Liver (tissue), 9 donors: ENCODE measurements around the gene ULBP3. TPM values are rescaled to one million over a fixed set of nuclear protein-coding genes. Genes with fewer than 3 reads are reported as not detected.

Source experiments
- DNase-seq: peaks from one replicate; pipeline ENCODE4 v3.0.0-alpha.2; 2017; ENCODE audit warnings: low spot score
- H3K27ac ChIP-seq, 2 donors: one replicate each; pipeline ENCODE4 v1.7.0; 2013; ENCODE audit warnings: inconsistent platforms in 2 of 2, low read length in 2 of 2, control low read depth in 1 of 2, low read depth in 1 of 2, mild to moderate bottlenecking in 1 of 2
- H3K27me3 ChIP-seq, 4 donors: one replicate each; pipeline versions ENCODE4 v1.6.1 to v1.7.0; 2013; ENCODE audit warnings: low read length in 3 of 4, inconsistent platforms in 1 of 4, mild to moderate bottlenecking in 1 of 4, moderate library complexity in 1 of 4; ENCODE audit not compliant: control insufficient read depth in 4 of 4, insufficient read depth in 4 of 4
- H3K36me3 ChIP-seq, 4 donors: one replicate each; pipeline versions ENCODE4 v1.6.1 to v1.7.0; 2013; ENCODE audit warnings: low read length in 3 of 4, mild to moderate bottlenecking in 3 of 4, low read depth in 1 of 4, moderate library complexity in 1 of 4; ENCODE audit not compliant: control insufficient read depth in 4 of 4, insufficient read depth in 3 of 4
- H3K4me1 ChIP-seq, 4 donors: one replicate each; pipeline versions ENCODE4 v1.6.1 to v1.7.0; 2013; ENCODE audit warnings: low read length in 3 of 4, mild to moderate bottlenecking in 3 of 4, moderate library complexity in 1 of 4; ENCODE audit not compliant: control insufficient read depth in 4 of 4, insufficient read depth in 4 of 4
- H3K4me3 ChIP-seq, 3 donors: one replicate each; pipeline versions ENCODE4 v1.6.1 to v1.7.0; 2013; ENCODE audit warnings: low read length in 3 of 3, control low read depth in 1 of 3, low read depth in 1 of 3, mild to moderate bottlenecking in 1 of 3
- H3K9ac ChIP-seq, 2 donors: one replicate each; pipeline ENCODE4 v1.7.0; 2013; ENCODE audit warnings: low read length in 2 of 2, mild to moderate bottlenecking in 2 of 2, moderate library complexity in 2 of 2, control low read depth in 1 of 2, low read depth in 1 of 2
- H3K9me3 ChIP-seq, 4 donors: one replicate each; pipeline versions ENCODE4 v1.6.1 to v1.7.0; 2013; ENCODE audit warnings: low read length in 3 of 4; ENCODE audit not compliant: control insufficient read depth in 4 of 4
- EGR1 ChIP-seq, 2 donors: IDR thresholded peaks; 2 replicates each; pipeline ENCODE4 v1.6.1; 2016 to 2018; ENCODE audit warnings: antibody characterized with exemption in 2 of 2, low read depth in 2 of 2
- HNF4A ChIP-seq, 2 donors: conservative IDR thresholded peaks; 2 replicates each; pipeline ENCODE4 v1.6.1; 2016; ENCODE audit warnings: antibody characterized with exemption in 2 of 2, mild to moderate bottlenecking in 2 of 2
- HNF4G ChIP-seq: IDR thresholded peaks from 2 replicates; pipeline ENCODE4 v1.6.1; 2016; ENCODE audit warnings: antibody characterized with exemption
- JUND ChIP-seq, 2 donors: IDR thresholded peaks; 2 replicates each; pipeline ENCODE4 v1.6.1; 2016; ENCODE audit warnings: antibody characterized with exemption in 2 of 2
- NR2F2 ChIP-seq: IDR thresholded peaks from 2 replicates; pipeline ENCODE4 v1.6.1; 2016; ENCODE audit warnings: antibody characterized with exemption
- RAD21 ChIP-seq, 2 donors: IDR thresholded peaks; 2 replicates each; pipeline ENCODE4 v1.6.1; 2016; ENCODE audit warnings: antibody characterized with exemption in 2 of 2, mild to moderate bottlenecking in 2 of 2
- RXRA ChIP-seq, 2 donors: IDR thresholded peaks; 2 replicates each; pipeline ENCODE4 v1.6.1; 2017 to 2018; ENCODE audit warnings: antibody characterized with exemption in 2 of 2, mild to moderate bottlenecking in 1 of 2
- TAF1 ChIP-seq: conservative IDR thresholded peaks from 2 replicates; pipeline ENCODE4 v1.6.1; 2016; ENCODE audit warnings: antibody characterized with exemption, mild to moderate bottlenecking
- YY1 ChIP-seq: IDR thresholded peaks from 2 replicates; pipeline ENCODE4 v1.6.1; 2016; ENCODE audit warnings: antibody characterized with exemption, mild to moderate bottlenecking
- WGBS: extraction: QIAGEN DNeasy Blood & Tissue Kit; methylation state at CpG from one replicate; pipeline ENCODE4 v1.1.7; 2013; 5-methylcytosine and 5-hydroxymethylcytosine counted together
- polyA plus RNA-seq, 2 donors: library from polyadenylated mRNA; stranded (reverse) in 1 of 2; unstranded in 1 of 2; fragments of 200-250 nt in 1 of 2; fragments of >200 nt in 1 of 2; fragmentation: Nextera tagmentation in 1 of 2; extraction: Ambion mirVana in 1 of 2; gene quantifications; one replicate each; pipeline versions ENCODE4 v1.2.1 to v1.2.3, GENCODE V29; 2013 to 2015
- total RNA-seq, 2 donors: library from RNA; depleted of rRNA; stranded (reverse); fragments of >200 nt; gene quantifications; one replicate each; pipeline ENCODE4 v1.2.3, GENCODE V29; 2014
- TF ChIP-seq, protein P1 (sequence below): IDR thresholded peaks from 2 replicates; pipeline ENCODE4 v1.6.1; 2016; ENCODE audit warnings: antibody characterized with exemption
- TF ChIP-seq, protein P2 (sequence below): IDR thresholded peaks from 2 replicates; pipeline ENCODE4 v1.6.1; 2016; ENCODE audit warnings: antibody characterized with exemption
- TF ChIP-seq, protein P3 (sequence below): IDR thresholded peaks from 2 replicates; pipeline ENCODE4 v1.6.1; 2016; ENCODE audit warnings: antibody characterized with exemption, mild to moderate bottlenecking
- TF ChIP-seq, protein P4 (sequence below): fragments of 150-350 bp; IDR thresholded peaks from 2 replicates; pipeline ENCODE4 v1.5.1; 2017; ENCODE audit warnings: improper control_type of control experiment, low read depth, low read length; ENCODE audit not compliant: missing input control
- donor health status: healthy.
- donor health status: healthy.
- donor health status: healthy.
- donor health status: healthy.
- donor health status: healthy.

The ULBP3 gene
- total and polyA plus RNA-seq, 4 donors = 0.88 to 2.3 (median 0.92) TPM; not detected in 1

DNA sequence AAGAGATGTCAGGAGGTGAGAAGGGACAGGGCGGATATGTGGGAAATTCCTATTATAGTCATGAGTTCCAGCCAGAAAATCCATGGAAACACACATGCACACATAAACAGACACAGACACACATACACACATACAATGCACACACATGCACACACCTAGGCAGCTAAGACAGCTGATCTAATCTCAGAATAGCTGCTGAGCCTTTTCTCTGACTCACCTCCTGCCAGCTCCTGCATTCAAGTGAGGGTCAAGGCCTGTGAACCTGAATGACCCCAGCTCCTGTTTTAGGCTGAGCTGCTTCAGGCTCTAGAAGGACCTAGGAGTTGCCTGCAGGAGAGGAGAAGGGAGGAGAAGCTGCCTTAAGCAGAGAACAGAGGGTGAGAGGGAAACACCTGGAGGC, 22.0 kb downstream of the ULBP3 start:
- DNase-seq = no peak
- 90% methylated on average over 1 of the region's 1 CpG for WGBS
- peaks cover 0 to 4% (median 0%) of the 10 kb centered on the region in 4 donors for H3K27me3 ChIP-seq
- H3K27ac ChIP-seq = no peak overlapping the region
- H3K4me3 ChIP-seq = no peak overlapping the region
- H3K9ac ChIP-seq = no peak overlapping the region
- H3K9me3 ChIP-seq = no peaks in the 10 kb centered on the region
- TF ChIP-seq HNF4A (conservative IDR thresholded peaks at IDR 0.05) = no peak
- TF ChIP-seq, protein P1, sequence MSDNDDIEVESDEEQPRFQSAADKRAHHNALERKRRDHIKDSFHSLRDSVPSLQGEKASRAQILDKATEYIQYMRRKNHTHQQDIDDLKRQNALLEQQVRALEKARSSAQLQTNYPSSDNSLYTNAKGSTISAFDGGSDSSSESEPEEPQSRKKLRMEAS = no peak
- TF ChIP-seq YY1 = no peak
- TF ChIP-seq EGR1 (IDR thresholded peaks at IDR 0.05; ENCODE audit: low read depth in 2 of 2) = no peak
- no peak for TF ChIP-seq RXRA (IDR thresholded peaks at IDR 0.05)
- TF ChIP-seq NR2F2 = no peak
- no peak for TF ChIP-seq RAD21 (IDR thresholded peaks at IDR 0.05)
- no peak for TF ChIP-seq HNF4G
- no peak for TF ChIP-seq JUND (IDR thresholded peaks at IDR 0.05)
- TF ChIP-seq TAF1 = no peak
- TF ChIP-seq, protein P2, sequence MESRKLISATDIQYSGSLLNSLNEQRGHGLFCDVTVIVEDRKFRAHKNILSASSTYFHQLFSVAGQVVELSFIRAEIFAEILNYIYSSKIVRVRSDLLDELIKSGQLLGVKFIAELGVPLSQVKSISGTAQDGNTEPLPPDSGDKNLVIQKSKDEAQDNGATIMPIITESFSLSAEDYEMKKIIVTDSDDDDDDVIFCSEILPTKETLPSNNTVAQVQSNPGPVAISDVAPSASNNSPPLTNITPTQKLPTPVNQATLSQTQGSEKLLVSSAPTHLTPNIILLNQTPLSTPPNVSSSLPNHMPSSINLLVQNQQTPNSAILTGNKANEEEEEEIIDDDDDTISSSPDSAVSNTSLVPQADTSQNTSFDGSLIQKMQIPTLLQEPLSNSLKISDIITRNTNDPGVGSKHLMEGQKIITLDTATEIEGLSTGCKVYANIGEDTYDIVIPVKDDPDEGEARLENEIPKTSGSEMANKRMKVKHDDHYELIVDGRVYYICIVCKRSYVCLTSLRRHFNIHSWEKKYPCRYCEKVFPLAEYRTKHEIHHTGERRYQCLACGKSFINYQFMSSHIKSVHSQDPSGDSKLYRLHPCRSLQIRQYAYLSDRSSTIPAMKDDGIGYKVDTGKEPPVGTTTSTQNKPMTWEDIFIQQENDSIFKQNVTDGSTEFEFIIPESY = no peak
- TF ChIP-seq, protein P3, sequence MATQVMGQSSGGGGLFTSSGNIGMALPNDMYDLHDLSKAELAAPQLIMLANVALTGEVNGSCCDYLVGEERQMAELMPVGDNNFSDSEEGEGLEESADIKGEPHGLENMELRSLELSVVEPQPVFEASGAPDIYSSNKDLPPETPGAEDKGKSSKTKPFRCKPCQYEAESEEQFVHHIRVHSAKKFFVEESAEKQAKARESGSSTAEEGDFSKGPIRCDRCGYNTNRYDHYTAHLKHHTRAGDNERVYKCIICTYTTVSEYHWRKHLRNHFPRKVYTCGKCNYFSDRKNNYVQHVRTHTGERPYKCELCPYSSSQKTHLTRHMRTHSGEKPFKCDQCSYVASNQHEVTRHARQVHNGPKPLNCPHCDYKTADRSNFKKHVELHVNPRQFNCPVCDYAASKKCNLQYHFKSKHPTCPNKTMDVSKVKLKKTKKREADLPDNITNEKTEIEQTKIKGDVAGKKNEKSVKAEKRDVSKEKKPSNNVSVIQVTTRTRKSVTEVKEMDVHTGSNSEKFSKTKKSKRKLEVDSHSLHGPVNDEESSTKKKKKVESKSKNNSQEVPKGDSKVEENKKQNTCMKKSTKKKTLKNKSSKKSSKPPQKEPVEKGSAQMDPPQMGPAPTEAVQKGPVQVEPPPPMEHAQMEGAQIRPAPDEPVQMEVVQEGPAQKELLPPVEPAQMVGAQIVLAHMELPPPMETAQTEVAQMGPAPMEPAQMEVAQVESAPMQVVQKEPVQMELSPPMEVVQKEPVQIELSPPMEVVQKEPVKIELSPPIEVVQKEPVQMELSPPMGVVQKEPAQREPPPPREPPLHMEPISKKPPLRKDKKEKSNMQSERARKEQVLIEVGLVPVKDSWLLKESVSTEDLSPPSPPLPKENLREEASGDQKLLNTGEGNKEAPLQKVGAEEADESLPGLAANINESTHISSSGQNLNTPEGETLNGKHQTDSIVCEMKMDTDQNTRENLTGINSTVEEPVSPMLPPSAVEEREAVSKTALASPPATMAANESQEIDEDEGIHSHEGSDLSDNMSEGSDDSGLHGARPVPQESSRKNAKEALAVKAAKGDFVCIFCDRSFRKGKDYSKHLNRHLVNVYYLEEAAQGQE = no peak
- TF ChIP-seq, protein P4, sequence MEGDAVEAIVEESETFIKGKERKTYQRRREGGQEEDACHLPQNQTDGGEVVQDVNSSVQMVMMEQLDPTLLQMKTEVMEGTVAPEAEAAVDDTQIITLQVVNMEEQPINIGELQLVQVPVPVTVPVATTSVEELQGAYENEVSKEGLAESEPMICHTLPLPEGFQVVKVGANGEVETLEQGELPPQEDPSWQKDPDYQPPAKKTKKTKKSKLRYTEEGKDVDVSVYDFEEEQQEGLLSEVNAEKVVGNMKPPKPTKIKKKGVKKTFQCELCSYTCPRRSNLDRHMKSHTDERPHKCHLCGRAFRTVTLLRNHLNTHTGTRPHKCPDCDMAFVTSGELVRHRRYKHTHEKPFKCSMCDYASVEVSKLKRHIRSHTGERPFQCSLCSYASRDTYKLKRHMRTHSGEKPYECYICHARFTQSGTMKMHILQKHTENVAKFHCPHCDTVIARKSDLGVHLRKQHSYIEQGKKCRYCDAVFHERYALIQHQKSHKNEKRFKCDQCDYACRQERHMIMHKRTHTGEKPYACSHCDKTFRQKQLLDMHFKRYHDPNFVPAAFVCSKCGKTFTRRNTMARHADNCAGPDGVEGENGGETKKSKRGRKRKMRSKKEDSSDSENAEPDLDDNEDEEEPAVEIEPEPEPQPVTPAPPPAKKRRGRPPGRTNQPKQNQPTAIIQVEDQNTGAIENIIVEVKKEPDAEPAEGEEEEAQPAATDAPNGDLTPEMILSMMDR = no peak
- no peaks in the 10 kb centered on the region for H3K4me1 ChIP-seq
- H3K36me3 ChIP-seq = no peaks in the 10 kb centered on the region

DNA sequence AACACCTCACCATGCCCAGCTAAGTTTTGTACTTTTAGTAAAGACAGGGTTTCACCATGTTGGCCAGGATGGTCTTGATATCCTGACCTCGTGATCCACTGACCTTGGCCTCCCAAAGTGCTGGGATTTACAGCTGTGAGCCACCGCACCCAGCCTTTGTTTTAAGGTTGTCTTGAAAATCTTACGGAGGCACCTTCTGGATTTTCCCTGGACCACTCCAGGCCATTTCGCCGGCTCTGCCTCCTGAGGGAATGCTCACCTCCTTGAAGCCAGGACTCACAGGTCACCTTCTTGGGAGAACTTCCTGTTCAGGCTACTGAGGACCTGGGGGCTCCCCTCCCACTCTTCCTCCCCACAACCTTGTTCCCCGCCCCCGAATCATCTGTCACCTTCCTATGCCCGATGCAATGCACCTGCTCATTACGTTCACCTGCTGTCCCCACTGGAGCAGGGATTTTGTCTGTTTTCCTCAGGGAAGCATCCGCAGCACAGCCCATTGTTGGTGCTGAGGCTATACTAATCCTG, 24.2 kb downstream of the ULBP3 start:
- no peaks in the 10 kb centered on the region for H3K9me3 ChIP-seq
- no peak for TF ChIP-seq RXRA (IDR thresholded peaks at IDR 0.05)
- no peak for TF ChIP-seq NR2F2
- no peak for TF ChIP-seq HNF4G
- WGBS = 90% methylated on average over 10 of the region's 10 CpGs
- H3K27me3 ChIP-seq = peaks cover 0 to 4% (median 0%) of the 10 kb centered on the region in 4 donors
- H3K36me3 ChIP-seq = no peaks in the 10 kb centered on the region
- H3K27ac ChIP-seq = no peak overlapping the region
- H3K9ac ChIP-seq = no peak overlapping the region
- no peaks in the 10 kb centered on the region for H3K4me1 ChIP-seq
- no peak for DNase-seq
- H3K4me3 ChIP-seq = no peak overlapping the region
